Esophagus muscularis mucosa (tissue), 3 donors: ENCODE data around the gene ITPKB.

Source experiments
- POLR2A ChIP-seq: fragments of 450-650 bp; IDR thresholded peaks from one replicate; pipeline ENCODE4 v1.6.1; 2017; ENCODE audit warnings: antibody characterized with exemption, moderate library complexity, mild to moderate bottlenecking, low read depth
- POLR2AphosphoS5 ChIP-seq, 2 donors: sonication (generic); formaldehyde crosslinking; IDR thresholded peaks; one replicate each; pipeline ENCODE4 v1.6.1; 2017; ENCODE audit warnings: antibody characterized with exemption in 2 of 2
- TF ChIP-seq, protein P1 (sequence below), 3 experiments: fragments of 200-600 bp in 2 of 3; fragments of 450-650 bp in 1 of 3; sonication (generic) in 2 of 3; IDR thresholded peaks; one replicate each; pipeline ENCODE4 v1.5.1; 2017 to 2019; ENCODE audit warnings: antibody characterized with exemption in 3 of 3, mild to moderate bottlenecking in 2 of 3, moderate library complexity in 1 of 3

DNA sequence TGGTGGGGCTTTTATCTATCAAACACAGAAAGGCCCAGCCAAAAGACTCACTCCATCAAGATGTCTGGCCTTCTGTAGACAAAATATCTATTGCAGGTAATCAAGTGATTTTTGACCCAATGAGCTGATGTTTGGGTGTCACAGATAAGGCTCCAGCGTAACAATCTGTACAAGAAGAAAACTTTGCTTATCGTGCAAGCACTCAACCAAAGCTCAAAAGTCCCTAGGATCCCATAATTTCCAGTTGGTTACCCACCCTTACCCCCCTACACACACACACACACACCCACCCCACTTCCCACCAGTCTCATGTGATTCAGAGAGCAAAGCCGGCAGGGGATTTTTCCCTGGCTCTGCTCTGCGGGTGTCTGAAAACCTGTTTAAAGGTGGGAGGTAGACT is 5.8 kb downstream of the ITPKB start:
- TF ChIP-seq, protein P1, sequence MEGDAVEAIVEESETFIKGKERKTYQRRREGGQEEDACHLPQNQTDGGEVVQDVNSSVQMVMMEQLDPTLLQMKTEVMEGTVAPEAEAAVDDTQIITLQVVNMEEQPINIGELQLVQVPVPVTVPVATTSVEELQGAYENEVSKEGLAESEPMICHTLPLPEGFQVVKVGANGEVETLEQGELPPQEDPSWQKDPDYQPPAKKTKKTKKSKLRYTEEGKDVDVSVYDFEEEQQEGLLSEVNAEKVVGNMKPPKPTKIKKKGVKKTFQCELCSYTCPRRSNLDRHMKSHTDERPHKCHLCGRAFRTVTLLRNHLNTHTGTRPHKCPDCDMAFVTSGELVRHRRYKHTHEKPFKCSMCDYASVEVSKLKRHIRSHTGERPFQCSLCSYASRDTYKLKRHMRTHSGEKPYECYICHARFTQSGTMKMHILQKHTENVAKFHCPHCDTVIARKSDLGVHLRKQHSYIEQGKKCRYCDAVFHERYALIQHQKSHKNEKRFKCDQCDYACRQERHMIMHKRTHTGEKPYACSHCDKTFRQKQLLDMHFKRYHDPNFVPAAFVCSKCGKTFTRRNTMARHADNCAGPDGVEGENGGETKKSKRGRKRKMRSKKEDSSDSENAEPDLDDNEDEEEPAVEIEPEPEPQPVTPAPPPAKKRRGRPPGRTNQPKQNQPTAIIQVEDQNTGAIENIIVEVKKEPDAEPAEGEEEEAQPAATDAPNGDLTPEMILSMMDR (IDR thresholded peaks at IDR 0.05): no peak
- no peak for TF ChIP-seq POLR2AphosphoS5 (IDR thresholded peaks at IDR 0.05)
- TF ChIP-seq POLR2A: no peak
